LNCAP (cell line): Measurements from ENCODE around the gene NOS1.

Experiments used
- CTCF ChIP-seq: fragments of 450-650 bp; IDR thresholded peaks from 2 replicates; pipeline ENCODE4 v1.5.1; 2017; ENCODE audit warnings: mild to moderate bottlenecking

NOS1 gene

GRCh38 chr12:117362391-117362790 lies 965 bp upstream of the NOS1 start:
- no peak for TF ChIP-seq CTCF

GRCh38 chr12:117361905-117362304 lies 479 bp upstream of the NOS1 start:
- TF ChIP-seq CTCF, result no peak

- no peak for TF ChIP-seq CTCF
Measured at GRCh38 chr12:117360551-117361346, 677 bp downstream of the NOS1 start.

GRCh38 chr12:117360222-117360550 lies 1.2 kb downstream of the NOS1 start:
- no peak for TF ChIP-seq CTCF

GRCh38 chr12:117359029-117359845 lies 2.2 kb downstream of the NOS1 start:
- no peak for TF ChIP-seq CTCF

GRCh38 chr12:117356048-117356447 lies 5.4 kb downstream of the NOS1 start:
- no peak for TF ChIP-seq CTCF

GRCh38 chr12:117352883-117353282 lies 8.5 kb downstream of the NOS1 start:
- no peak for TF ChIP-seq CTCF
